ENCODE results near the gene ACP4.

DNA sequence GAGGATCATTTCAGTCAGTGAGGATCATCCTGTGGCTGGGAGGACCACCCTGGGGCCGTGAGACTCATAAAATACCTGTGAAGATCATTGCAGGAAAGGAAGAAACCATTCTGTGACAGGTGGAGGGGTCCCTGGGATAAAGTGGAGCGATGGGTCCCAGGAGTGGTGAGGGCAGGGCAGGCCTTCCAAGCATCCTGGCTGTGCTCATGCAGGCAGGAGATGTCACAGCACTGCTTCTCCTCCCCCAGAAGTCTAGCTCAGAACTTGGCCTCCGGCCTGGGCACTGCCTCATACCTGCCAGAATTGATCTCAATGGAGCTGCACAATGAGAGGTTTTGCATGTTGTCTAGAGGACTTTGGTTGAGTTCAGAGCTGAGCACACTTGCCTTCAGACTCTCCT lies 22.3 kb downstream of the ACP4 start:
- TF ChIP-seq, protein P1, sequence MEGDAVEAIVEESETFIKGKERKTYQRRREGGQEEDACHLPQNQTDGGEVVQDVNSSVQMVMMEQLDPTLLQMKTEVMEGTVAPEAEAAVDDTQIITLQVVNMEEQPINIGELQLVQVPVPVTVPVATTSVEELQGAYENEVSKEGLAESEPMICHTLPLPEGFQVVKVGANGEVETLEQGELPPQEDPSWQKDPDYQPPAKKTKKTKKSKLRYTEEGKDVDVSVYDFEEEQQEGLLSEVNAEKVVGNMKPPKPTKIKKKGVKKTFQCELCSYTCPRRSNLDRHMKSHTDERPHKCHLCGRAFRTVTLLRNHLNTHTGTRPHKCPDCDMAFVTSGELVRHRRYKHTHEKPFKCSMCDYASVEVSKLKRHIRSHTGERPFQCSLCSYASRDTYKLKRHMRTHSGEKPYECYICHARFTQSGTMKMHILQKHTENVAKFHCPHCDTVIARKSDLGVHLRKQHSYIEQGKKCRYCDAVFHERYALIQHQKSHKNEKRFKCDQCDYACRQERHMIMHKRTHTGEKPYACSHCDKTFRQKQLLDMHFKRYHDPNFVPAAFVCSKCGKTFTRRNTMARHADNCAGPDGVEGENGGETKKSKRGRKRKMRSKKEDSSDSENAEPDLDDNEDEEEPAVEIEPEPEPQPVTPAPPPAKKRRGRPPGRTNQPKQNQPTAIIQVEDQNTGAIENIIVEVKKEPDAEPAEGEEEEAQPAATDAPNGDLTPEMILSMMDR (optimal IDR thresholded peaks at IDR 0.05 in 1 of 3, IDR thresholded peaks at IDR 0.05 in 1 of 3, conservative IDR thresholded peaks at IDR 0.05 in 1 of 3; ENCODE audit: extremely low read depth in 1 of 3, insufficient read depth in 2 of 3, low read length in 3 of 3) = no peak
- no peak for TF ChIP-seq EZH2 (IDR thresholded peaks at IDR 0.05; ENCODE audit: low read length)

Measured in keratinocyte (primary cell).